Gastroesophageal sphincter (tissue), 4 donors: ENCODE measurements around the gene SARM1. TPM values are rescaled to one million over a fixed set of nuclear protein-coding genes. Genes with fewer than 3 reads are reported as not detected.

ENCODE experiments used
- ATAC-seq: fragments of 150-250 bp; one replicate; pipeline ENCODE4 v1.9.1; 2016; ENCODE audit warnings: mild to moderate bottlenecking, moderate library complexity
- H3K27ac ChIP-seq, 4 donors: fragments of 200-600 bp; sonication (generic) in 3 of 4; 1 replicate in 3 of 4; 2 replicates in 1 of 4; pipeline ENCODE4 v1.5.1; 2016 to 2019
- H3K27me3 ChIP-seq: fragments of 200-600 bp; sonication (generic); one replicate; pipeline ENCODE4 v1.5.1; 2019
- H3K36me3 ChIP-seq, 2 donors: fragments of 200-600 bp; sonication (generic); one replicate each; pipeline ENCODE4 v1.5.1; 2019; ENCODE audit warnings: control low read depth in 1 of 2
- H3K4me1 ChIP-seq, 3 donors: fragments of 200-600 bp; sonication (generic); 1 replicate in 2 of 3; 2 replicates in 1 of 3; pipeline ENCODE4 v1.5.1; 2016 to 2019; ENCODE audit warnings: control low read depth in 2 of 3
- H3K4me3 ChIP-seq, 2 donors: fragments of 200-600 bp; sonication (generic); one replicate each; pipeline ENCODE4 v1.5.1; 2019; ENCODE audit warnings: mild to moderate bottlenecking in 1 of 2, moderate library complexity in 1 of 2
- H3K9me3 ChIP-seq, 3 donors: fragments of 200-600 bp; sonication (generic); one replicate each; pipeline ENCODE4 v1.5.1; 2017 to 2019; ENCODE audit warnings: control low read depth in 2 of 3
- EP300 ChIP-seq: sonication (generic); formaldehyde crosslinking; IDR thresholded peaks from one replicate; pipeline ENCODE4 v1.6.1; 2017; ENCODE audit warnings: antibody characterized with exemption, mild to moderate bottlenecking
- POLR2A ChIP-seq, 2 donors: fragments of 450-650 bp; IDR thresholded peaks; one replicate each; pipeline ENCODE4 v1.6.1; 2017; ENCODE audit warnings: antibody characterized with exemption in 2 of 2, mild to moderate bottlenecking in 2 of 2, moderate library complexity in 1 of 2
- POLR2AphosphoS5 ChIP-seq: sonication (generic); formaldehyde crosslinking; IDR thresholded peaks from one replicate; pipeline ENCODE4 v1.6.1; 2017; ENCODE audit warnings: antibody characterized with exemption
- WGBS, 2 donors: methylation state at CpG; one replicate each; pipeline ENCODE4 v1.1.5; 2018; ENCODE audit warnings: low coverage in 1 of 2; 5-methylcytosine and 5-hydroxymethylcytosine counted together
- total RNA-seq, 4 donors: library from RNA; depleted of rRNA; stranded (reverse); fragments of >200 nt; gene quantifications; one replicate each; pipeline ENCODE4 v1.1.0, GENCODE V29; 2016
- TF ChIP-seq, protein P1 (sequence below), 4 experiments: fragments of 200-600 bp in 2 of 4; fragments of 450-650 bp in 2 of 4; sonication (generic) in 1 of 4; IDR thresholded peaks; one replicate each; pipeline ENCODE4 v1.5.1; 2017 to 2019; ENCODE audit warnings: antibody characterized with exemption in 4 of 4, mild to moderate bottlenecking in 2 of 4, moderate library complexity in 2 of 4

Gene SARM1
- total RNA-seq, 4 donors from 2014 or later, result 9.0 to 26.2 (median 20.6) TPM

DNA sequence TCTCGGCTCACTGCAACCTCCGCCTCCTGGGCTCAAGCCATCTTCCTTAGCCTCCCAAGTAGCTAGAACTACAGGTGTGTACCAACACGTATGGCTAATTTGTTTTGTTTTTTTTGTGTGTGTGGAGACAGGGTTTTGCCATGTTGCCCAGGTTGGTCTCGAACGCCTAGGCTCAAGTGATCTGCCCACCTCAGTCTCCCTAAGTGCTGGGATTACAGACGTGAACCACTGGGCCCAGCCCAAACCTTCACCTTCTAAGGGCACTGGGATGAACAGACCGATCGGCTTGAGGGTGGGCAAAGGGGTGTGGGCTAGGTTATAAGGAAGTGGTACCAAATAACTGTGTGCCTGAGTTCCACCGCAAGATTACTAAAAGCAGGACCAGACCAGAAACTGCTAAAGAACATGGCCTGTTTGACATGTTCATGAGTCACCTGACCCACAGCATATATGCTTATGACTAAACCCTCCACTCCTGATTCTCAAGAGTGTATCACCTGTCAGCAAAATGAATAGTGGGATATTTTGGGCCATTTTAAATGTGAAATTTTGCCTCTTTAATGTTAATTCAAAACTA lies 44.4 kb upstream of the SARM1 start:
- H3K27me3 ChIP-seq, result no peaks in the 10 kb centered on the region
- no peak for ATAC-seq
- no peaks in the 10 kb centered on the region for H3K4me1 ChIP-seq
- TF ChIP-seq EP300 (no peak), POLR2AphosphoS5 (no peak), POLR2A (IDR thresholded peaks at IDR 0.05) (no peak)
- TF ChIP-seq, protein P1, sequence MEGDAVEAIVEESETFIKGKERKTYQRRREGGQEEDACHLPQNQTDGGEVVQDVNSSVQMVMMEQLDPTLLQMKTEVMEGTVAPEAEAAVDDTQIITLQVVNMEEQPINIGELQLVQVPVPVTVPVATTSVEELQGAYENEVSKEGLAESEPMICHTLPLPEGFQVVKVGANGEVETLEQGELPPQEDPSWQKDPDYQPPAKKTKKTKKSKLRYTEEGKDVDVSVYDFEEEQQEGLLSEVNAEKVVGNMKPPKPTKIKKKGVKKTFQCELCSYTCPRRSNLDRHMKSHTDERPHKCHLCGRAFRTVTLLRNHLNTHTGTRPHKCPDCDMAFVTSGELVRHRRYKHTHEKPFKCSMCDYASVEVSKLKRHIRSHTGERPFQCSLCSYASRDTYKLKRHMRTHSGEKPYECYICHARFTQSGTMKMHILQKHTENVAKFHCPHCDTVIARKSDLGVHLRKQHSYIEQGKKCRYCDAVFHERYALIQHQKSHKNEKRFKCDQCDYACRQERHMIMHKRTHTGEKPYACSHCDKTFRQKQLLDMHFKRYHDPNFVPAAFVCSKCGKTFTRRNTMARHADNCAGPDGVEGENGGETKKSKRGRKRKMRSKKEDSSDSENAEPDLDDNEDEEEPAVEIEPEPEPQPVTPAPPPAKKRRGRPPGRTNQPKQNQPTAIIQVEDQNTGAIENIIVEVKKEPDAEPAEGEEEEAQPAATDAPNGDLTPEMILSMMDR (IDR thresholded peaks at IDR 0.05), result no peak
- H3K4me3 ChIP-seq, result no peak overlapping the region
- no peaks in the 10 kb centered on the region for H3K9me3 ChIP-seq
- peaks cover 0 to 61% of the 10 kb centered on the region in 2 donors for H3K36me3 ChIP-seq
- no peak overlapping the region for H3K27ac ChIP-seq
- 70 to 92% methylated on average over 2 to 4 of the region's 9 CpGs for WGBS, 2 donors

DNA sequence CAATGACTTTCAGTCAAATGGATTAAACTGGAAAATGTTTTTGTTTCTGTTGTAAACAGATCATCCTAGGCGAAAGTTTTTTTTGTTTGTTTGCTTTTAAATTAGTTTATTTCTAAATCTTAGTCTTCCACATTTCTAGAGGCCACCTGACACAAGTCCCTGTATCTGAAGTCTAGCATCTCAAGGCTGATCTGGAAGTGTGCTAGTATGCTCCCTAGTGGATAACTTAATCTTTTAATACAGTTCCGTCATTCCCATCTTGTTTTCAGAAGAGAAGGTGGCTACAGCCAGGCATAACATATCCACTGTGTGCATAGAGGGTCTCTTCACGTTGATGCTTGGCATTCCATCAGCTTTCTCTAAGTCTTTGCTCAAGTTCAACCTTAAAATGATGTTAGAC lies 43.8 kb upstream of the SARM1 start:
- ATAC-seq, result no peak
- H3K27ac ChIP-seq, result no peak overlapping the region
- TF ChIP-seq, protein P1 (IDR thresholded peaks at IDR 0.05), result no peak
- TF ChIP-seq POLR2A (IDR thresholded peaks at IDR 0.05) (no peak), POLR2AphosphoS5 (no peak), EP300 (no peak)
- H3K4me1 ChIP-seq, result peaks cover 0 to 3% (median 0%) of the 10 kb centered on the region in 3 donors
- 38 to 49% methylated on average over 3 of the region's 3 CpGs for WGBS, 2 donors
- H3K9me3 ChIP-seq, result no peaks in the 10 kb centered on the region
- no peak overlapping the region for H3K4me3 ChIP-seq
- peaks cover 0 to 61% of the 10 kb centered on the region in 2 donors for H3K36me3 ChIP-seq
- no peaks in the 10 kb centered on the region for H3K27me3 ChIP-seq

DNA sequence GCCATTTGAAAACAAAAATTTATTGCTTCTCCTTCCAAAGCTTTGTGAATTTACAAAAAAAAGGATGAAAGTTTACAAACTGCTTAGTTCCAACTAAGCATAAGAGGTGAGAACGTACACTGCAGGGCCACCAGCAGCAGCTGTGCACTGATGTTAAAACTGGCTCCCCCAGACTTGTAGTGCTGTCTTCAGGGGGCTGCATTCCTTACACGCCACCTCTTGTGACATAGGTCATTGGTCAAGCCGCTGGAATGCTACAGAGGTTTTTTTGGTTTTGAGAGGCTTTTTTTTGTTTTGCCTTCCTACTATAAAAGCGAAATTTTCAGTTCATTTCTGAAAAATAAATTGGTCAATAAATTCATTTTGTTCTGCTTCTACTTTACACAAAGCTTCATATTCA lies 43.2 kb upstream of the SARM1 start:
- Histone ChIP-seq H3K27me3 (no peaks in the 10 kb centered on the region), H3K9me3 (no peaks in the 10 kb centered on the region), H3K4me1 (peaks cover 0 to 9% (median 0%) of the 10 kb centered on the region in 3 donors), H3K36me3 (peaks cover 0 to 61% of the 10 kb centered on the region in 2 donors), H3K27ac (no peak overlapping the region), H3K4me3 (no peak overlapping the region)
- TF ChIP-seq EP300, result no peak
- TF ChIP-seq, protein P1 (IDR thresholded peaks at IDR 0.05), result no peak
- no peak for TF ChIP-seq POLR2A (IDR thresholded peaks at IDR 0.05)
- TF ChIP-seq POLR2AphosphoS5, result no peak
- WGBS, 2 donors, result 59 to 63% methylated on average over 4 of the region's 4 CpGs
- no peak for ATAC-seq

DNA sequence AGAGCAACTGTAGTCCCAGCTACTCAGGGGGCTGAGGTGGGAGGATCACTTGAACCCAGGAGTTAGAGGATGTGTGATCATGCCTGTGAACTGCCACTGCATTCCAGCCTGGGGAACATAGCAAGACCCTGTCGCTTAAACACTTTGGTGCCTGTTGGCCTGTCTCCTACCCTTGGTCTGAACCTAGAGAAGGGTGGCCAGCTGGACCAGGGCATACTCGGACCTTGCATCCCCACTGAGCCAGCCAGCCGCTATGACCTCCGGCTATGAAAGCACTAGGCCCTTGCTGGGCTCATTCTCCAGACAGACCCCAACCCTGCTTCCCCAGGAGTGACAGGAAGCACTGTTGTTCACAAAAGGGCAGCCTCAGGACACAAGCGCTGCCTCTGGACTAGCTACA lies 40.8 kb upstream of the SARM1 start:
- no peak overlapping the region for H3K27ac ChIP-seq
- no peak for ATAC-seq
- H3K9me3 ChIP-seq, result no peaks in the 10 kb centered on the region
- TF ChIP-seq POLR2AphosphoS5 (no peak), POLR2A (IDR thresholded peaks at IDR 0.05) (no peak)
- TF ChIP-seq, protein P1 (IDR thresholded peaks at IDR 0.05), result no peak
- no peak overlapping the region for H3K4me3 ChIP-seq
- peaks cover 0 to 61% of the 10 kb centered on the region in 2 donors for H3K36me3 ChIP-seq
- peaks cover 2 to 26% (median 7%) of the 10 kb centered on the region in 3 donors for H3K4me1 ChIP-seq
- WGBS, 2 donors, result no CpG with 5 or more reads among the region's 5 CpGs
- no peaks in the 10 kb centered on the region for H3K27me3 ChIP-seq

DNA sequence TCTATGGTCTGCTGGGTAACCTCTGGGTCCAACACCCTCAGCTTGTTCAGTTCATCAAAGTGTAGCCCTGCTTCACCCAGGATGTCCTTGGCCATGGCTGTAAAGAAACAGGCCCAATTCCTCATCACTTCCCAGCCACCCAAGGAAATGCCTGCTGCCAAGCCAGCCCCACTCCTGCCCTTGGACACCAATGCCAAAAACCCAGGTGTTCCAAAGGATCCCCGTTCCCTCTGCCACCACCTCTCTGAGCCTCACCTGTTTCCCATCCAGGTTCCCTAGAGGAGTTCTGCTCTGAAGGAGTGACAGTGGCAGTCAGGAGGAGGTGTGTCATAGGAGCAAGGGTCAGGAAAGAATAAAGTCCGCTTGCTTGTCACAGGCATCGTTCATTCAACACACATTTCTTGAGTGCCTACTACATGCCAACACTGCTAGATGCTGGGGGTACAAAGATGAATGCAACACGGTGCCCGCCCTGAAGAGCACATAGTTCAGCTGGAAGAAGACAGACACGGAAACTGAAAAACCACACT lies 39.5 kb upstream of the SARM1 start:
- TF ChIP-seq POLR2A (IDR thresholded peaks at IDR 0.05) (no peak), EP300 (no peak)
- ATAC-seq, result no peak
- peaks cover 0 to 52% of the 10 kb centered on the region in 2 donors for H3K36me3 ChIP-seq
- no peaks in the 10 kb centered on the region for H3K9me3 ChIP-seq
- no peak overlapping the region for H3K4me3 ChIP-seq
- peaks cover 2 to 37% (median 15%) of the 10 kb centered on the region in 3 donors for H3K4me1 ChIP-seq
- H3K27me3 ChIP-seq, result no peaks in the 10 kb centered on the region
- H3K27ac ChIP-seq, result no peak overlapping the region
- 75 to 87% methylated on average over 4 to 5 of the region's 6 CpGs for WGBS, 2 donors
